Tibial nerve (tissue), 4 donors: ENCODE results near the gene LRRC41.

Source experiments
- CTCF ChIP-seq, 5 experiments: fragments of 200-600 bp in 3 of 5; fragments of 450-650 bp in 2 of 5; sonication (generic) in 3 of 5; IDR thresholded peaks; one replicate each; pipeline ENCODE4 v1.5.1; 2016 to 2019; ENCODE audit warnings: antibody characterized with exemption in 5 of 5, mild to moderate bottlenecking in 3 of 5, moderate library complexity in 2 of 5
- EP300 ChIP-seq, 2 donors: sonication (generic); formaldehyde crosslinking; IDR thresholded peaks; one replicate each; pipeline ENCODE4 v1.6.1; 2017; ENCODE audit warnings: antibody characterized with exemption in 2 of 2, mild to moderate bottlenecking in 1 of 2

DNA sequence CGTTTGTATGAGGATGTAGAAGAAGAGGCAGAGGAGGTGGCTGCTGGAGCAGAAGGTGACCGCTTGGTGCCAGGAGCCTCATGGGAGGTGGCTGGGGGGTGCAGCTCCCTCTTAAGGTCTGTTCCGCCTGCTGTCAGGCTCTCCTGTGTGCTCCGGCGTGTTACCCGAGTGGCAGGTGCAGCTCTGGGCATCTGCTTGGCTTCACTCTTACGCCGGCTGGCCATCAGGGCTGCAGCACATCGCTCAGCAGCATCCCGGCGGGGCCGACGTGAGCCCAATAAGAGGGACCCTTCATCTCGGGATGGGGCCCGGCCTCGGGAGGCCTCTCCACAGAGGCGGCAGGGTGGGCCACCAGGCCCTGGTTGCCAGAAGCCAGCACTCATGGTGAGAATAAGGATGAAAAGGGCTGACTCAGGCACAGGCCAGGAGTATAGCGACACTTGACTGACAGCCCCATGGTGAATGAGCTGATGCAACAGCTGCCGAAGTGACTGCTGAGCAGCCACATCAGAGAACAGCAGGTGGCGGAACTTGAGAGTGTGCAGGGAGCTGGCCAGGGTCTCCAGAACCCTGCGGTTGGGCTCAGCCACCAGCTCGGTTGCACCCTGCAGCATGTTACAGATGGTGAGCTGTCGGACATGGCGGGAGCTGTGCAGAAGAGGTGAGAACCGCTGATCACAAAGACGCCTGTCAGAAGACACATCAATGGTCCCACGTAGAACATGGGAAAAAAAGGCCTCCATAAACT is 17.5 kb downstream of the LRRC41 start:
- TF ChIP-seq CTCF (IDR thresholded peaks at IDR 0.05) (no peak), EP300 (IDR thresholded peaks at IDR 0.05) (no peak)
